Measurements from ENCODE around the gene ERC2.

DNA sequence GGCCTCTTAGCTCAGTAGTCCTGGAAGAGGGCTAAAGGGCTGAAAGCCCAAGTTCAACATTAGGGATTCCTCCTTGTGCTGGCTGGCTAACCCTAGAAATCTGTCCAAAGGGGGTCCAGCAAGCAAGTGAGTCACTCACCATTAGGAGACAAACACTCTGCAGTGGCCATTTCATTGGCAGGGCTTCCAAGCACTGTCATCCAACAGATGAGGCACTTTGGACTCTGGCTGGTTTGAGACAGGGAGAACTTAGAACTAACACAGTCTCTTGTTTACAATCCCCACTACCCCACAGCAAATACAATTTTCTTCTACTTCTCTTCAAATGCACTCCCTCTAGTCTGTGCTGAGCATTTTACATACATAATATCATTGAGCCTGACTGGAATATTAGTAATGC is 971.0 kb downstream of the ERC2 start:
- TF ChIP-seq, protein P1, sequence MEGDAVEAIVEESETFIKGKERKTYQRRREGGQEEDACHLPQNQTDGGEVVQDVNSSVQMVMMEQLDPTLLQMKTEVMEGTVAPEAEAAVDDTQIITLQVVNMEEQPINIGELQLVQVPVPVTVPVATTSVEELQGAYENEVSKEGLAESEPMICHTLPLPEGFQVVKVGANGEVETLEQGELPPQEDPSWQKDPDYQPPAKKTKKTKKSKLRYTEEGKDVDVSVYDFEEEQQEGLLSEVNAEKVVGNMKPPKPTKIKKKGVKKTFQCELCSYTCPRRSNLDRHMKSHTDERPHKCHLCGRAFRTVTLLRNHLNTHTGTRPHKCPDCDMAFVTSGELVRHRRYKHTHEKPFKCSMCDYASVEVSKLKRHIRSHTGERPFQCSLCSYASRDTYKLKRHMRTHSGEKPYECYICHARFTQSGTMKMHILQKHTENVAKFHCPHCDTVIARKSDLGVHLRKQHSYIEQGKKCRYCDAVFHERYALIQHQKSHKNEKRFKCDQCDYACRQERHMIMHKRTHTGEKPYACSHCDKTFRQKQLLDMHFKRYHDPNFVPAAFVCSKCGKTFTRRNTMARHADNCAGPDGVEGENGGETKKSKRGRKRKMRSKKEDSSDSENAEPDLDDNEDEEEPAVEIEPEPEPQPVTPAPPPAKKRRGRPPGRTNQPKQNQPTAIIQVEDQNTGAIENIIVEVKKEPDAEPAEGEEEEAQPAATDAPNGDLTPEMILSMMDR (IDR thresholded peaks at IDR 0.05), result no peak
- TF ChIP-seq POLR2A (IDR thresholded peaks at IDR 0.05), result no peak
